HG02970 (cell line): ENCODE data around the gene HOXA4.

Experiments
- ATAC-seq: cut with Tn5 transposase; IDR thresholded peaks from one replicate; pipeline ENCODE4 v1.9.1; 2021; ENCODE audit warnings: mild to moderate bottlenecking, moderate library complexity, moderate number of reproducible peaks; ENCODE audit not compliant: unreplicated experiment, low FRiP score

The HOXA4 gene

GRCh38 chr7:27122077-27122910 is 8.3 kb downstream of the HOXA4 start:
- no peak for ATAC-seq

GRCh38 chr7:27121684-27122076 is 8.9 kb downstream of the HOXA4 start:
- no peak for ATAC-seq

DNA sequence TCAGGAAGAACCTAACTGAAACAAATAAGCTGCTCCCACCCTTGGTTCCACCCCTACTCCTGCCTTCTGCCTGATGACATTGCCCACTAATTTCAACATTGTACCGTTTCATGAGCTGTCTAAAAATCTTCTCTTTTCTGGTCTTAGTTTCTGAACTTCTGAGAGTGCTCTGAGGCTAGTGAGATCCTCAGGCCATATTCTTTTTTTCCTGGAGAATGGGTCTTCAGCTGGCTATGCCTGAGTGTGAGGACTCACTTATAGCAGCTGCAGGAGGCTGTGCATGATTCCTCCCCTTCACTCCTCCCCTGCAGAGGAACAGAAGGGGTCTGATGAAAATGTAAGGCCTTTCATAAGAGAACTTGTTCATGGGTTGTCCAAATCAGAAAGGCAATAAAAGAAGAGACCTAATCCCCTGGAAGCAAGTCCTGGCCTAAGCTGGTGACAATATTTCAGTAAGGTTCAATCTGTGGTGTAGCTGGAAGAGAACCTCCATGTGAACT is 11.1 kb downstream of the HOXA4 start:
- no peak for ATAC-seq

- ATAC-seq = no peak
These were observed 12.0 kb downstream of the HOXA4 start for GRCh38 chr7:27118580-27118979.

DNA sequence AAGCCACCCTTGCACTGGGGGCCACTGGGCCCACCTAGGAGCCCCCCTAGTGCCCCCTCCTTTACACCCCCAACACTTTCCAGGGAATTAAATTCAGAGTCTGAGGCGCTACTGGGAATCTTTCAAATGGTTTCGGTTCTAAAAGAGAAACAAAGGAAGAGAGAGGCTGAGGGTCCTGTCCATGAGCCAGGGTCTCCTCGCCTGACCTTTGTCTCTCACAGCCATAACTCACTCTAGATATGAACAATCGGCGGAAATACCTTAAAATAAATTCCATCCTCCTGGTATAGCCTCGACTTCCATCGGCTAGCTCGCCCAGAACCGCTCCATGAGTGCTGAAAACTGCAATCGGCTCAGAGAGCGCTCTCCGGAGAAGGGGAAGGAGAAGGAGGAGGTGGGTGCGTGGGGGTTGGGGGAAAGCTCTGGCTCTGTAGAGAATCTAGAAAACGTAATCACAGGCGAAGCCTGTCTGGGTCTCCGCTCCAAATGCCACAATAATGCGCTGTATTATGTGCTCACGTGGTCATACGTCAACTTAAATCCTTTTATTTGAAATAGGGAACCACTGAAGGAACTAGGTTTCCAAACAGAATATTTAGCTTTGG is 12.6 kb downstream of the HOXA4 start:
- no peak for ATAC-seq

DNA sequence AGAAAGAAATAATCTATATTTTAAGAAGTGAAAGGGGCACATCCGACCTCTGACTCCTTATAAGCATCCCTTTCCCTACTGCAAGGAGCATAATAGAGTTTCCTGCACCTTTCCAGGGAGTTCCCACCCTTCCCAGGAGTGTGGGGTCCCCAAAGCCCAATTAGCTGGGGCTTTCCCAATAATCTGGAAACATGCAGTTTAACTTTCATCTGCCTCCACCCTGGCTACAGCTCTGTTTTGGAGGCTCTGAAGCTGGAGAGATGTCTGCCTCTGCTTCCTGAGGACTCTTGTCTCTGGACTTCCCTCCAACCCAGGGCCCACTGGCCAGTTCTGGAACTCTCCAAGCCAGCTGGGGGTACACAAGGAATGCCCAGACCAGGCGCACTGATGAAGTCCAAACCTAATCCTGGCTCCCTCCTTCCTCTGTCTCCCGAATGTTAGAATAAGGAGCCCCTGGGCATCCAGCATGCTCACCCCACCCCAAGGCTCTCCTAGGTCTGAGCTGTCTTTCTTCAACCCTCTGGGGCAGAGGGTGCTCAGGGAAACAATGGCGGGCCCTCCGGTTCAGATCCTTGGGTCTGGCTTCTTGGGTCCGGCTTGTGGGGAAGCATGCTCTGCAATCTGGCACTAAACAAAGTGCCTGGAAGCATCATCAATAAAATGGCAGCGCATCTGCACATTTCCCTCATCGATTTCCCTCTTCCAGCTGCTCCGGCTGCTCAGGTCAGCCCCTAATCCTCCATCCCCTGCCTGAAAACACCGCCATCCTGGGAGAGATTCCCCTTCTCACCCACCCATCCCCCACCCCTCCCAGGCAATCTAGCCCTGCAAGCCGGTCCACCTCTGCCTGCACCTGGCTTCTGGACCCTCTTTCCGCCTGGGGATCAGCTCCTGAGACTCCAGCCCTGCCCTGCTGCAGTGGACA is 13.3 kb downstream of the HOXA4 start:
- no peak for ATAC-seq

GRCh38 chr7:27116031-27116961 is 14.3 kb downstream of the HOXA4 start:
- no peak for ATAC-seq

DNA sequence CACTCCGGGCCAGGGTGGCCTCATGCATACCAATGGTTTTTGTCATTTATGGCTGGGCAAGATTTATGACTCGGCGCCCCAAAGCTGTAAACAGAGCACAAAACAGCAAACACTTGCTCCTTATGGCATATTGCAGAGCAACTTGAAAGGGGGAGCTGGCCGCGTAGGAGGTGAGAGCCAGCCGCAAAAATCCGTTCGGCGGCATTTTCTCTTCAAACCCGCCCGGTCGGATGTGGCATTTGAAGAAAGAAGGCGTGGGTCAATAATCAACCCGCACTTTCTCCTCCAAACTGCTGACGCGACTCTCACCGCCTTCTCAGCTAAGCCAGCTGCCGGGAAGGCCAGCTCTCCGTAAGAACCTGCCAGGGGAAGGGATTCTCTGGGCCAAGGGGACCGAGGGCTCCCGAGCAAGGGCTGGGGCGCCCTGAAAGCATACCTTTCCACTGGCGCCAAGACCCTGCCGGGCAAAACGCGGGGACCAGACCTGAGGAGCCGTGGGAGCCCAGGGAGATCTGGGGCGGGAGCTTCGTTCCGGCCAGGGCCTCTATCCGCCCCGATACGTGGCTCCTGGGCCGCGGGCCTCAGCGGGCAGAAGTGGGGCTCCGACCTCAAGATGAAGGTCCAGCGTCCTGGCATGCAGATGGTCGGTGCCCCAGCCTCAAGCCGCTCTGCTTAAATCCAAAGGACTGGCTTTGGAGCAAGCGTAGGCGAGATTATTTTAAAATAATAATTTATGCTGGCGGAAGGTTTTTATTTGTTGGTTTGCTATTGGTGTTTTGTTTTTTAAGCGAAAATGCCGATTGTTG is 15.1 kb downstream of the HOXA4 start:
- no peak for ATAC-seq

DNA sequence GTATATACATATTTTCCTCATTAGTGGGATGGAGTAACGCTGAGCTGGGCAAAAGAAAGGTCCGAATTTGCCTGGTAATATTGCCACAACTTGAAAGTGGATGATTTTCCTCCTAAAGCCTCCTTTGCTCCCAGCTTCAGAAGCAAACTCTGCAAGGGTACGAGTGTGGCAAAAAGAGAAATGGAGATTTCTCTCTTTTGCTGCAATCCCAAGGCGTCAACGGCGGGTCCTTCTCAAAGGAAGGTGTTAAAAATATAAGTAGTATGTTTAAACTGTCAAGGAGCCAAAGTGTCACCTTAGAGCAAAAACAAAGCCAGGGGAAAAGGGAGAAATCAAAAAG is 15.7 kb downstream of the HOXA4 start:
- no peak for ATAC-seq

GRCh38 chr7:27113991-27114769 is 16.4 kb downstream of the HOXA4 start:
- ATAC-seq = no peak

- ATAC-seq = no peak
These were observed 17.3 kb downstream of the HOXA4 start for GRCh38 chr7:27112955-27113949.

GRCh38 chr7:27112361-27112760 is 18.2 kb downstream of the HOXA4 start:
- ATAC-seq = no peak

GRCh38 chr7:27111751-27112277 is 18.7 kb downstream of the HOXA4 start:
- no peak for ATAC-seq

DNA sequence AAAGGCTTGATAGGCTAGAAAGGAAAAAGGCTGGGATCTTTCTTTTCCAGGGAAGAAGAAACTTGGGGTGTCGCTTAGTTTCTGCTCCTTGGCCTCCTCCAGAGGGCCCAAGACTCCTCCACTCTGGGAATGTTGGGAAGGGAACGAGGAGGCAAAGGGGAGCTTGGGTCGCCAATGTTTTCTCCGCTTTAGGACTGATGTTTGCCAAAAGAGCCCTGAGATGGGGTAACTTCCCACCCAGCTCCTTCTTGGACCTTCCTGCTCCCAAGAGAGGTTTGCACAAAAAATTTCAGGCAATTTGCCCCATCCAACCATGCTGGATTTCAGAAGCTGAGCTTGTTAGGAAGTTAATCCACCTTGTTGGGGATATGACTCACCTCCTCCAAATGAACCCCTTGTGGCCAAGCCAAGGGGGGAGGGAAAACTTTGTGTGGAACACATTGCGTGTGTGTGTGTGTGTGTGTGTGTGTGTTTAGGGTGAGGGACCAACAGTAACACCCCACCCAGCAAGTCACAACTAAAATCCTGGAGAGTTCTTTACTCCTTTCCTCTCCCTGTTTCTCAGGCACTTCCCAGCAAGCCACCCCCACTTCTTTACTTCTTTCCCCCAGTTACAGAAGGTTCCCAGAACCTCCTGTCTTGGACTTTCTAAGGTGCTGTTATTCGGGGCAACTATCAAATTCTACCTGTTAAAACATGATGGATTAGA is 19.4 kb downstream of the HOXA4 start:
- ATAC-seq = no peak

- ATAC-seq = no peak
These were observed 20.1 kb downstream of the HOXA4 start for GRCh38 chr7:27110186-27111031.
